ENCODE data around the gene KLF11.
"Not testable (repeated sequence)": the region's sequence is repeated elsewhere in the genome, so short reads cannot be mapped to it uniquely, and the experiment has no call there.

The KLF11 gene

DNA sequence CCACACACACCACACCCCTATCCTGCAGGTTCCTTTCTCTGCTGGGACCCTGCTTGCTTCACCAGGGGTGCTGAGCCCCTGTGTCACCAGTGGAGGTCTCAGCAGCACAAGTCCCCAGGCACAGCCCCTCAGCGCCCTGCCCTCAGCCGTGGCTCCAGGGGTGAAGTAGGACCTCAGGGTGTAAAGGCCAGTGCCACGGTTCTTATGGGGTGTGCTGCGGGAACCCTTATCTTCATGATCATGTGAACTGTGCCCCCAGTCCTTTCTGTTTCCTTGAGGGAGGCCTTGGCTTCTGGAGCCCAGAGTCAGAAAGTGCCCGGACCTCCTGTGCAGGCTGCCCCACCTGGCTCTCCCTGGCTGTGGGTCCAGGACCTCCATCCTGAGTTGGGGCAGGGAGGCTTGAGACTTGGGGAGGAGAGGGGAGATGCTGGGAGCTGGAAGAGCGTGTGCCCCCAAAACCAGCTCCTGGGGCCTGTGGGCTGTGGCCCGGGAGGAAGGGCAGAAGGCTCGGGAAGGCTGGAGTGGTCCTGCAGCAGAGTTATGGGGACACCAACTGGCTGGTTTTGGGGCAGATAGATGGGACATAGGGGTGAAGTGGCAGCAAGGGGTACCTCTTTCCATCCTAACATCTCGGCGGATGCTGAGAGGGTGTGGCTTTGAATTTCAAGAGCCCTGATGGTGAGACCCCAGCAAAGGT, 20.2 kb upstream of the KLF11 start:
- no peak for DNase-seq (ENCODE audit: low read depth in 2 of 2, low spot score in 1 of 2)

DNA sequence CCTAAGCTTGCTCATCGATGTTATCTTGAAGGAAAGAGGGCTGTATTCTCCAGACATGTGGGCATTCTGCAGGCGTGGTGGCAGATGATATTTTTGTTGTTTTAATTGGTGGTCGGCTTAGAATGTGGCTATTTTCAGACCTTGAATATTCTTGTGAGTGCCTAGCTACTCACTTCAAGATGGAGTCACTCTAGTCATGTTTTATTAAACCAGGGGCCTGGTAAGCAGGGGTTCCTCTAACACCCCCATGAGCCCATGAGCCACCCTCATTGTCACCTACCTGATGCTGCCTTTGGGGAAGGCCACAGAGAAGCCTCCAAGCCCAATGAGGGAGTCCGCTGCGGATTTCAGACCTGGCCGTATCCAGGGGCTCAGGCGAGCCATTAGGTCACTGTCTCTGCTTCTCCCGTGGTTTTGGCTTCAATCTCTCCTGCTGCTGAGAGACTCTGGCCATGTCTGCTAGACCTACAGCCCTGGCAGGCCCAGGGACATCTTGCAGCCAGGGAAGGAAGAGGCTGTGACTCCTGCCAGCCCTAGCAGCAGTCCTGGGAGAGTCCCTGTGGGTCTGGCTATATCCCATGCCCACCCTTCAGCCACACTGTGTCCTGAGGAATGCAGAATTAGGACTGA, 16.3 kb upstream of the KLF11 start:
- no peak for DNase-seq (ENCODE audit: low read depth in 2 of 2, low spot score in 1 of 2)

DNA sequence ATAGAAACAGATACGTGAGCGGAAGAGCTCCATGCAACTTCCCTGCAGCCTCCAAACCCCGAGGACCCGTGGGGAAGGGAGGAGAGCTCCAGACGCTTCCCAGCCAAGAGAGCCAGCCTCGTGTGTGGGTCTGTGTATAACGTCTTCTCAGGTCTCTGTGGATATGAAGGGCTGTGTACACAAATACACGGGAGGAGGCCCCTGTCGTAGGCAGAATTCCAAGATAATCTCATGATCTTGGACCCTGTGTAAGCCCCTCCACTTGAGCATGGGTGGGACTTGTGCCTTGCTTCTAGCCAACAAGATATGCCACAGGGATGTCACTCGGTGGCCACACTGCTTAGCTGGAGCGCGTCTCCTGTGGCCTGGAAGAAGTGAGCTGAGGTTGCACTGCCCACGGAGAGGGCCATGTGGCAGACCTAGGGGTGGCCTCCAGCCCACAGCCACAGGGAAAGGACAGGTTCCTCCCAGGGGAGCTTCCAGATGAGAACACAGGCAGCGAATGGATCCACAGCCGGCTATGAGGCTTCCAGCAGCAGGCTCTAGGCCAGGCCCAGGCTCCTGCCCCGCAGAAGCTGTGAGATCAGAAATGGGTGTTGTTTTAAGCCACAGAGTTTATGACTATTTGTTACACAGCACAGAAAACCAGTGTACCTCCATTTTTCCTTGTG, 15.6 kb upstream of the KLF11 start:
- DNase-seq (ENCODE audit: low read depth in 2 of 2, low spot score in 1 of 2) = no peak

DNA sequence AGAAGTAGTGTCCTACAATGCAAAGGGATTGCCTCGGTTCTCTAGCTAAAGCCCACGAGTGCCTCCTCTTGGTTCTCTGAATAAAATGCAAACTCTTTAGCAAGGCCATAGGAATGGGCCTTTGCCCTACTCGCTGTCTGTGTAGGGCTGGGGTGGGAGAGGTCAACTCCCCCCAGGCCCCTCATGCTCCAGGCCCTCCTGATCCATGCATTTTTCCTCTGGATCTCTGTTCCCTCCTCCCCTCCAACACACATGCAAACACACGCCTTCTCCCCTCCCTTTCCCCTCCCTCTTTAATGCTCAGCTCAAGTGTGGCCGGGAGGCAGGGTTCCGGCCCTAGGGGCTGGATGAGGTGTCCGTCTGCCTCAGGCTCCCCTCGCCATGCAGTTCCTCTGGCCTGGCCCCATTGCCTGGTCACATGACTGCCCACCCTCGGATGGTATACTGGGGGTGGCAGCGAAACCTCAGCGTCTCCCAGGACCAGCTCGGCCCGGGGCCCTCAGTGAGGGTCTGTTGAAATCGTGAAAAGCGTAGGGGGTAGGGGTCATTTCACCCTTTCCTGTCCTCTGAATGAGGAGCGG, 14.9 kb upstream of the KLF11 start:
- no peak for DNase-seq (ENCODE audit: low read depth in 2 of 2, low spot score in 1 of 2)

DNA sequence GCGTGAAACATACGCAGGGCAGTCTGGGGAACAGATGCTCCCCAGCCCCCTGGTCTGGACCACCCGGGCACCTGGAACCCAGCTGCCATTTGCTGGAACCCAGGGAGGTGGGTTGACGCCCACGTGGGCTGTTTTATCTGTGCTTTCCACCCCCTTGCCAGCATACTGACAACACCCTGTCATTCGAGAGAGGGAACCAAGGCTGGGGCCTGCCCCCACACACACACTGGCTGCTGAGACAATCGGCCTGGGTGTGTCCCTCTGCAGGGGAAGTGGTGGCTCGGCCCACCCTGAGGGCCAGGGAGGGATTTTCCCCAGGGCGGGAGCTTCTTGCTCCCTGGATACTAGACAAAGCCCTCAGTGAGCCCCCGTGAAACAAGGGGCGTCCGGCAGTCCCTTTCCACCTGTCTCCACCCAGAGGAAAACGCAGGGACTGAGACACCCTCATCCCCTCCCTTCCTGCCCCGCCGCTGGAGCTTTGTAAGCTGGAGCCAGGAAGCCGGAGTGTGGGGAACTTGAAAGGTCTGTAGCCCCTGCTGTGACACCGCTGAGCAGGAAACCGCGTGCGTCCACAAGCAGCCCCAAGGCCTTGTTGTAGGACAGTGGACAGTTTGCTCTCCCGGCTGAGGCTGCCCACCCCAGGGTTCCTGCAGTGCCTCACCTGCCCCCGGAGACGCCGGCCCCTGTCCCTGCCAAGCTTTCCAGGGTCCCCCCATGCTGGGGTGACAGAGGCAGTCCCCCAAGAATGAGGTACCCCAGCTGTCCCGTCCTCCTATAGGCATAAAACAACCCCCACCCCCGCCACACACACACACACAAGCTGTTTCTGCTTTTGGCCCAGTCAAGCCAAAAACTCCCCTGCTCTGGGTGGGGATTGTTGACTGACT, 14.1 kb upstream of the KLF11 start:
- DNase-seq (ENCODE audit: low read depth in 2 of 2, low spot score in 1 of 2) = no peak

DNA sequence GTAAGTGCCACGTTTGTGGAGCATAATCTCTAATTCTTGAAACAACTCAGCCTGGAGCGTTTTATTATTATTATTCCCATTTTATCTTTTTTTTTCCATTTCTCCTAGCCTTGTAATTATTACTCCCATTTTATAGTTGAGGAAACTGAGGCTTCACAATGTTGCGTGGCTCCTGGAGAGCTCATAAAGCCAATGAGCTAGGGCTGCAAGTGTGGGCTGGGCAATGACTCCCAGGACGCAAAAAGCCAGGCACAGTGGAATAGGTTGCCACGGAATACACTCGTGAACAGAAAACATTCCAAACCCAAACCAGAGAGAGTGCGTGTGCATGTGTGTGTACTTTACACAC, 13.5 kb upstream of the KLF11 start:
- DNase-seq (ENCODE audit: low read depth in 2 of 2, low spot score in 1 of 2) = no peak

DNA sequence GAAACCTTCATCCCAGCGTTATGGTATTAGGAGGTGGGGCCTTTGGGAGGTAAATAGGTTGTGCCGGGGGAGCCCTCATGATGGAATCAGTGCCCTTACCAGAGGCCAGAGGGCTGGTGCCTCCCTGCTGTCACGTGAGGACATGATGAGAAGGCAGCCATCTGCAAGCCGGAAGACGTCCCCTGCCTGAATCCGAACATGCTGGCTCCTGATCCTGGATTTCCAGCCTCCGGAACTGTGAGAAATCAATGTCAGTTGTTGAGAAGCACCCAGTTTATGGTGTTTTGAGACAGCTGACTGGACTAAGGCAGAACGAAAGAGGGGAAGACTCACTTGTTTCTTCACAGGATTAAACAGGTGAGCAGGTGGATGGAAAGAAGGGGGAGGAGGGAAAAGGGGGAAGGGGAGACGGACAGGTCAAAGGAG, 13.0 kb upstream of the KLF11 start:
- no peak for DNase-seq (ENCODE audit: low read depth in 2 of 2, low spot score in 1 of 2)

GRCh38 chr2:10030798-10031197, 12.6 kb upstream of the KLF11 start:
- not testable (repeated sequence) for DNase-seq (ENCODE audit: low read depth in 2 of 2, low spot score in 1 of 2)

DNA sequence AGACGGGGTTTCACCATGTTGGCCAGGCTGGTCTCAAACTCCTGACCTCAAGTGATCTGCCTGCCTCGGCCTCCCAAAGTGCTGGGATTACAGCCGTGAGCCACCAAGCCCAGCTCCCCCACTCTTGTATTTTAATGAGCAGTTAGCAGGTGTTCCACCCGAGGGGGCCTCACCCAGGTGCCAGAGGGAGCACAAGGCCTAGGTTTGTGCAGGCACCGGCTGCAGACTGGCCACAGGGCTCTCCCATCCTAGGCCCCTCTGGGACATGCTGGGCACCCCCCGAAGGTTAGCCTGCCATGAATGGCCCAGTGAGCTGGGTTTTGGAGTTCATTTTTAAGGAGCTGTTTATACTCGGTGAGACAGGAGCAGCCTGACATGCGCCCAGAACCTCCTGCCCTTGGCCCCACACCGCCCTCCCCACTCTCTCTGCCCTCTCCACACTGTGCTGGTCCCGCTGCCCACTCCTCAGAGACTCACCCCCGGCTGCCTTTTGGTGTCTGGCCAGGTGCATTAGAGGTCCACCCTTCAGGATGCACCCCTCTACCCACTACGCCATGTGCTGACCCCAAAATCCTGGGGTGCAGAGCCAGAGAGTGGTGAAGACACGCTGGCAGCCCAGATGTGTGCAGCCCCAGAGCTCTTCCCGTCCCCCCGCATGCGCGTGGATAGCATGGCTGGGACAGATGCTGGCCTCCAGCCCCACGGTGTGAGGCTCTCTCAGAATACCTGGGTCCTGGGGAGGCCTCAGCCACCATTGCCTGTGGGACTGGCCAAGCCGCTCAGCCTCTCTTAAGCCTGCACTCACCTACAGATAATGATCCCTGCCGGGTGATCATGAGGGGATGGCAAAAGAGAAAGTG, 11.2 kb upstream of the KLF11 start:
- DNase-seq (ENCODE audit: low read depth in 2 of 2, low spot score in 1 of 2) = no peak

- DNase-seq (ENCODE audit: low read depth in 2 of 2, low spot score in 1 of 2) = no peak
These were observed 10.6 kb upstream of the KLF11 start for GRCh38 chr2:10032746-10033105.

GRCh38 chr2:10033251-10034006, 9.9 kb upstream of the KLF11 start:
- DNase-seq (ENCODE audit: low read depth in 2 of 2, low spot score in 1 of 2) = no peak

DNA sequence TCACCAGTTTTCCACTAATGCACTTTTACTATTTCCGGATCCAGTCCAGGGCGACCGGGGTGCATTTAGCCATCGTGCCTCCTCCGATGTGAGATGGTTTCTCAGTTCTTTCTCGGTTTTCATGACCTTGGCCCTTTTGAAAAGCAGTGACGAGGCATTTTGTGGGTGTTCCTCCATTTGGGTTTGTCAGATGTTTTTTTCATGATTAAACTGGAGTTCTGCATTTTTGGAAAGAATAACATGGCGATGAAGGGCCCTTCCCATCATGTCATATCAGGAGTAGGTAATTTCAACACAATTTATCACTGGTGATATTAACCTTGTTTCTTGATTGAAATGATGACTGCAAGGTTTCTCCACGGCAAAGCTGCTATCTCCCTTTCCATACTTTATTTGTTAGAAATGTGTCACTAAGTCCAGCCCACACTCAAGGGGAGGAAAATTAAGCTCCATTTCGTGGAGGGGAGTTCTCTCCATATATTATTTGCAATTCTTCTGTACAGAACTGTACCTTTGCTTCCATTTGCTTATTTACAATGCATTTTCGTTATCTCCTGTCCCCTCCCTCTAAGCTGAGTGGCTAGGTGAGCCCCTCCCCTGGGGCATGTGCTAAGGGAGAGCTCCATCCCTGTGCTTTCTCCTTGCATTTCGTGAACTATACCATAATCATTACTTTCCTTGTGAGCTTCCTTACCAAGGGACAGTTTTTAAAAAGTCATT, 8.9 kb upstream of the KLF11 start:
- DNase-seq (ENCODE audit: low read depth in 2 of 2, low spot score in 1 of 2) = no peak

DNA sequence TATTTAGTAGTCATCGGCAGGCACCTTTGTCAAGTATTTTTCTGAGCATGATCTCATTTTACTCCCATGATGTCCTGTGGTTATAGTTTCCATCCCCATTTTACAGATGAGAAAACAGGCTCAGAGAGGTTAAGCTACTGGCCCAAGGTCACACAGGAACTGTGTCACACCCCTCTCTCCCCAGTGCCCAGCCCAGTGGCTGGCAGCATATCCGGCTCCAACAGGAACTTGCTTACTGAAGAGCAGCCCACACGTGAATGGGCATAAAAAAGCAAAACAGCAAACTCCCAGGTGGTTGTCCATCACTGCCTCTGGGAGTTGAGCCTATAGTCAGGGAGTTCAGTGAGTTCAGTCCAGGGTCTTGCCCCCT, 8.3 kb upstream of the KLF11 start:
- DNase-seq (ENCODE audit: low read depth in 2 of 2, low spot score in 1 of 2) = no peak

DNA sequence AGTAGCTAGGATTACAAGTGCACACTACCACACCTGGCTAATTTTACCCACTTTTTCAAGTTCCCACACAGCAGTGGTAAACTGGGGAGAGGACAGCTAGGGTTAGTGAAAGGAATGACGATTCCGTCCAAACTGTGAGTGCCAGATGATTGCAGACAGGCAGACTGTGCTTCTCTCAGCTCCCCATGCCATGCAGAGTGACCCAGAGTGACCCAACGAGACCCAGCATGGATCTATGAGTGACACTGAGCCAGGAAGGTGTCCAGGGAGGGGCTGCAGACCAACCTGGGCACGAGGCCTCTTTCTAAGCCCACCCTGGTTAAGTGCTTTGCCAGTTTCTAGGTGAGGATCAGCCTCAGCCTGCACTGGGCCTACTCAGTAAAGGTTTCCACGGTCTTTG, 7.7 kb upstream of the KLF11 start:
- no peak for DNase-seq (ENCODE audit: low read depth in 2 of 2, low spot score in 1 of 2)

DNA sequence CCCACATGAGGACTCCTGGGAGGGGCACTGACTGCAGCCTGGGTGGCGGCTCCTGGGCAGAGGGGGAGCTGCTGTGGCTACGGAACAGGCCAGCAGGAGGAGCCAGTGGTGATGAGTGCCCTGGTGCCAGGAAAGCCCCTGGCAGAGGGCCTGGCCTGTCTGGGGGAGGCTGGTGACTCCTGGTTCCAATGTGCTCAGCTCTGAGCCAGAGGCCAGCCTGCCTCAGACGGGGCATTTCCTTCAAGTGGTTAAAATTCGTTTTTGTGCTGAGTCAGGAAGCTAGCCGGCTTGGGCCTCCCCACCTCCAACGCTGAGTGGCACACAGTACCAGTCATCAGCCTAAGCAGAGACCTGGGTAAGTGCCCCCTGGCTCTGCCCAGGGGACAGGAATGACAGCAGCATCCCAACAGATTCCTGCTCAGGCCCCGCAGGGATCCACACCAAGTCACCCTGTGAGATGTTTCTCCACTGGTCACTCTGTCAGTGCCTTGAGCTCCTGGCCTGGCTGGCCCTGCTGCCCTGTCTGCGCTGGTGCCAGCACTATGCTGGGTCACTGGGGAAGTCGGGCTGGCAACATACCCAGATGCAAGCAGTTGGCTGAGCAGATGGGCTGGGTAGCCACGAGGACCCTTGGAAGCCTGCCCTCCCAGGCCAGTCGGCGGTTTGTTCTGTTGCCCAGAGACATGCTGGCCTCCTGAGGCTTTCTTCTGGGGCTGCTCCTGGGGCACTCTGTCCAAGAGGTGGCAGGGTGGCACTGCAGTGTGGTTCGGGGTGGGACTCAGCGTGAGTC, 7.1 kb upstream of the KLF11 start:
- peak in 1 of 2 donors; percentile 14 for DNase-seq (ENCODE audit: low read depth in 2 of 2, low spot score in 1 of 2)

GRCh38 chr2:10038123-10038522, 5.2 kb upstream of the KLF11 start:
- DNase-seq (ENCODE audit: low read depth in 2 of 2, low spot score in 1 of 2) = no peak

- no peak for DNase-seq (ENCODE audit: low read depth in 2 of 2, low spot score in 1 of 2)
These were observed 4.6 kb upstream of the KLF11 start for GRCh38 chr2:10038716-10039115.

GRCh38 chr2:10039658-10040410, 3.5 kb upstream of the KLF11 start:
- no peak for DNase-seq (ENCODE audit: low read depth in 2 of 2, low spot score in 1 of 2)

All from stimulated activated CD8-positive, alpha-beta memory T cell treated with anti-CD3 and anti-CD28 coated beads, Interleukin-4, amount 100 ng/mL, for 4 hours (primary cell).